Measurements from ENCODE around the gene ANGPT4. TPM values are rescaled to one million over a fixed set of nuclear protein-coding genes. Genes with fewer than 3 reads are reported as not detected.
"Not testable (repeated sequence)": the region's sequence is repeated elsewhere in the genome, so short reads cannot be mapped to it uniquely, and the experiment has no call there.

ANGPT4 gene
- total RNA-seq, 1 experiment from 2014 or later = not detected

- POLR2A ChIA-PET = no interaction called here
- H3K36me3 Mint-ChIP-seq (ENCODE audit: insufficient read depth, unreplicated experiment) = no peaks in the 10 kb centered on the region
Measured at GRCh38 chr20:830011-830521, 86.1 kb downstream of the ANGPT4 start.

GRCh38 chr20:829551-829950 is 86.6 kb downstream of the ANGPT4 start:
- intact Hi-C loops (cut with micrococcal nuclease; ENCODE audit: unreplicated experiment) = no loop called here
- H3K27ac Mint-ChIP-seq (ENCODE audit: unreplicated experiment) = no peak overlapping the region
- no peak for TF ChIP-seq CTCF (IDR thresholded peaks at IDR 0.05; ENCODE audit: insufficient read depth in 1 of 2, low read depth in 1 of 2, low read length in 1 of 2, severe bottlenecking in 1 of 2, unreplicated experiment in 1 of 2)
- no peak overlapping the region for H3K4me3 ChIP-seq (ENCODE audit: low read depth, low read length)
- H3K4me3 Mint-ChIP-seq (ENCODE audit: unreplicated experiment) = no peak overlapping the region
- no peaks in the 10 kb centered on the region for H3K36me3 ChIP-seq (ENCODE audit: control insufficient read depth, insufficient read depth, low read length)
- H3K36me3 Mint-ChIP-seq (ENCODE audit: insufficient read depth, unreplicated experiment) = no peaks in the 10 kb centered on the region
- no peaks in the 10 kb centered on the region for H3K27me3 Mint-ChIP-seq (ENCODE audit: insufficient read depth, unreplicated experiment)
- ChIA-PET POLR2A (no interaction called here), CTCF (interaction anchor here (0.6 kb wide), 1 partner anchor 38 kb away, joined by 5 read pairs; no protein-coding TSS in a partner anchor)
- DNase-seq = no peak
- no peaks in the 10 kb centered on the region for H3K27me3 ChIP-seq (replicated peaks; ENCODE audit: control insufficient read depth, insufficient read depth, low read length)
- H3K4me1 ChIP-seq = peaks cover 13% of the 10 kb centered on the region
- H3K9me3 Mint-ChIP-seq (ENCODE audit: unreplicated experiment) = no peaks in the 10 kb centered on the region
- H3K9me3 ChIP-seq = no peaks in the 10 kb centered on the region
- no peaks in the 10 kb centered on the region for H3K4me1 Mint-ChIP-seq (ENCODE audit: low read depth, unreplicated experiment)
- no TSS peak for BruUV-seq (replicated peaks)

More at GRCh38 chr20:830011-830521, 86.1 kb downstream of the ANGPT4 start:
- H3K4me3 Mint-ChIP-seq (ENCODE audit: unreplicated experiment) = no peak overlapping the region
- H3K9me3 Mint-ChIP-seq (ENCODE audit: unreplicated experiment) = no peaks in the 10 kb centered on the region
- H3K9me3 ChIP-seq = no peaks in the 10 kb centered on the region
- CTCF ChIA-PET = interaction anchor here (0.6 kb wide), 1 partner anchor 37 kb away, joined by 5 read pairs; no protein-coding TSS in a partner anchor
- no peaks in the 10 kb centered on the region for H3K27me3 Mint-ChIP-seq (ENCODE audit: insufficient read depth, unreplicated experiment)
- no peaks in the 10 kb centered on the region for H3K4me1 Mint-ChIP-seq (ENCODE audit: low read depth, unreplicated experiment)
- no peak for TF ChIP-seq CTCF (IDR thresholded peaks at IDR 0.05; ENCODE audit: insufficient read depth in 1 of 2, low read depth in 1 of 2, low read length in 1 of 2, severe bottlenecking in 1 of 2, unreplicated experiment in 1 of 2)
- no peak overlapping the region for H3K27ac Mint-ChIP-seq (ENCODE audit: unreplicated experiment)
- intact Hi-C loops (cut with micrococcal nuclease; ENCODE audit: unreplicated experiment) = loop anchor here (5.0 kb wide), 1 partner anchor 287 kb away; the partner anchor contains the start of gene PSMF1
- H3K4me3 ChIP-seq (ENCODE audit: low read depth, low read length) = no peak overlapping the region
- BruUV-seq (replicated peaks) = no TSS peak
- no peaks in the 10 kb centered on the region for H3K27me3 ChIP-seq (replicated peaks; ENCODE audit: control insufficient read depth, insufficient read depth, low read length)
- DNase-seq = peak in 1 of 2 experiments; percentile 19
- H3K4me1 ChIP-seq = peaks cover 13% of the 10 kb centered on the region
- H3K36me3 ChIP-seq (ENCODE audit: control insufficient read depth, insufficient read depth, low read length) = no peaks in the 10 kb centered on the region

- no peaks in the 10 kb centered on the region for H3K9me3 ChIP-seq
- no peaks in the 10 kb centered on the region for H3K36me3 Mint-ChIP-seq (ENCODE audit: insufficient read depth, unreplicated experiment)
- H3K4me1 ChIP-seq = peaks cover 13% of the 10 kb centered on the region
- no peak overlapping the region for H3K4me3 ChIP-seq (ENCODE audit: low read depth, low read length)
- ChIA-PET CTCF (no interaction called here), POLR2A (no interaction called here)
- intact Hi-C loops (cut with micrococcal nuclease; ENCODE audit: unreplicated experiment) = no loop called here
- no peaks in the 10 kb centered on the region for H3K4me1 Mint-ChIP-seq (ENCODE audit: low read depth, unreplicated experiment)
- H3K4me3 Mint-ChIP-seq (ENCODE audit: unreplicated experiment) = no peak overlapping the region
- H3K9me3 Mint-ChIP-seq (ENCODE audit: unreplicated experiment) = no peaks in the 10 kb centered on the region
- TF ChIP-seq CTCF (IDR thresholded peaks at IDR 0.05; ENCODE audit: insufficient read depth in 1 of 2, low read depth in 1 of 2, low read length in 1 of 2, severe bottlenecking in 1 of 2, unreplicated experiment in 1 of 2) = no peak
- no peaks in the 10 kb centered on the region for H3K27me3 Mint-ChIP-seq (ENCODE audit: insufficient read depth, unreplicated experiment)
- no TSS peak for BruUV-seq (replicated peaks)
- H3K27ac Mint-ChIP-seq (ENCODE audit: unreplicated experiment) = no peak overlapping the region
- H3K27me3 ChIP-seq (replicated peaks; ENCODE audit: control insufficient read depth, insufficient read depth, low read length) = no peaks in the 10 kb centered on the region
- DNase-seq = peak; percentile 39 to 71
- H3K36me3 ChIP-seq (ENCODE audit: control insufficient read depth, insufficient read depth, low read length) = no peaks in the 10 kb centered on the region
Measured at GRCh38 chr20:828987-829386, 87.1 kb downstream of the ANGPT4 start.

- POLR2A ChIA-PET; H3K36me3 ChIP-seq (ENCODE audit: control insufficient read depth, insufficient read depth, low read length); BruUV-seq (replicated peaks); H3K4me3 Mint-ChIP-seq (ENCODE audit: unreplicated experiment); H3K36me3 Mint-ChIP-seq (ENCODE audit: insufficient read depth, unreplicated experiment); H3K4me3 ChIP-seq (ENCODE audit: low read depth, low read length); H3K4me1 Mint-ChIP-seq (ENCODE audit: low read depth, unreplicated experiment); H3K27ac Mint-ChIP-seq (ENCODE audit: unreplicated experiment); H3K27me3 ChIP-seq (replicated peaks; ENCODE audit: control insufficient read depth, insufficient read depth, low read length); CTCF ChIA-PET; H3K27me3 Mint-ChIP-seq (ENCODE audit: insufficient read depth, unreplicated experiment); H3K9me3 ChIP-seq; H3K9me3 Mint-ChIP-seq (ENCODE audit: unreplicated experiment); intact Hi-C loops (cut with micrococcal nuclease; ENCODE audit: unreplicated experiment): not testable (repeated sequence)
- H3K4me1 ChIP-seq = peaks cover 22% of the 10 kb centered on the region
- DNase-seq = peak in 1 of 2 experiments; percentile 3
Measured at GRCh38 chr20:827981-828380, 88.2 kb downstream of the ANGPT4 start.
